H9 (cell line): ENCODE results near the gene PSTPIP1. TPM values are rescaled to one million over a fixed set of nuclear protein-coding genes. Genes with fewer than 3 reads are reported as not detected.

Experiments used
- DNase-seq: peaks from one replicate; pipeline ENCODE4 v3.0.0-alpha.2; 2017
- H2AFZ ChIP-seq: one replicate; pipeline ENCODE4 v1.6.1; 2013; ENCODE audit warnings: mild to moderate bottlenecking, low read length, control low read depth, moderate library complexity
- H2AK5ac ChIP-seq: 2 replicates; pipeline ENCODE4 v1.6.1; 2013; ENCODE audit warnings: low read length, control low read depth, mixed read lengths; ENCODE audit not compliant: insufficient read length
- H2BK120ac ChIP-seq: one replicate; pipeline ENCODE4 v1.6.1; 2013; ENCODE audit warnings: low read depth, mild to moderate bottlenecking, low read length, control low read depth, inconsistent platforms; ENCODE audit not compliant: poor library complexity, severe bottlenecking
- H2BK12ac ChIP-seq: 2 replicates; pipeline ENCODE4 v1.6.1; 2013; ENCODE audit warnings: low read length, control low read depth, mixed read lengths, low read depth; ENCODE audit not compliant: insufficient read length
- H2BK15ac ChIP-seq: 2 replicates; pipeline ENCODE4 v1.6.1; 2013; ENCODE audit warnings: low read depth, low read length, control low read depth
- H2BK20ac ChIP-seq: one replicate; pipeline ENCODE4 v1.6.1; 2013; ENCODE audit warnings: low read depth, mild to moderate bottlenecking, low read length, control low read depth, inconsistent platforms; ENCODE audit not compliant: poor library complexity, severe bottlenecking
- H2BK5ac ChIP-seq: 2 replicates; pipeline ENCODE4 v1.6.1; 2013; ENCODE audit warnings: low read length, control low read depth, mixed read lengths; ENCODE audit not compliant: insufficient read length
- H3K14ac ChIP-seq: 2 replicates; pipeline ENCODE4 v1.6.1; 2013; ENCODE audit warnings: low read length, control low read depth; ENCODE audit not compliant: insufficient read depth
- H3K18ac ChIP-seq: 2 replicates; pipeline ENCODE4 v1.6.1; 2013; ENCODE audit warnings: low read depth, mild to moderate bottlenecking, mixed read lengths, low read length, control low read depth; ENCODE audit not compliant: insufficient read length
- H3K23ac ChIP-seq: 2 replicates; pipeline ENCODE4 v1.6.1; 2013; ENCODE audit warnings: low read length, control low read depth, mixed read lengths, low read depth; ENCODE audit not compliant: insufficient read length
- H3K23me2 ChIP-seq: 2 replicates; pipeline ENCODE4 v1.6.1; 2013; ENCODE audit warnings: low read depth, mild to moderate bottlenecking, mixed read lengths, low read length, control low read depth; ENCODE audit not compliant: insufficient read length, poor library complexity, severe bottlenecking
- H3K27ac ChIP-seq: 2 replicates; pipeline ENCODE4 v1.5.1; 2013; ENCODE audit warnings: low read length, control low read depth, mixed read lengths, low read depth; ENCODE audit not compliant: insufficient read length
- H3K27me3 ChIP-seq: 2 replicates; pipeline ENCODE4 v1.6.1; 2013; ENCODE audit warnings: low read length, control low read depth, inconsistent platforms; ENCODE audit not compliant: insufficient read depth
- H3K4ac ChIP-seq: 2 replicates; pipeline ENCODE4 v1.6.1; 2013; ENCODE audit warnings: low read depth, mild to moderate bottlenecking, control low read depth, inconsistent platforms, low read length, moderate library complexity
- H3K4me1 ChIP-seq: 2 replicates; pipeline ENCODE4 v1.6.1; 2013; ENCODE audit warnings: low read length, control low read depth, inconsistent platforms; ENCODE audit not compliant: insufficient read depth
- H3K4me2 ChIP-seq: 2 replicates; pipeline ENCODE4 v1.6.1; 2013; ENCODE audit warnings: low read length, control low read depth, mixed read lengths; ENCODE audit not compliant: insufficient read length, insufficient read depth
- H3K56ac ChIP-seq: 2 replicates; pipeline ENCODE4 v1.6.1; 2013; ENCODE audit warnings: low read depth, mild to moderate bottlenecking, mixed read lengths, low read length, control low read depth; ENCODE audit not compliant: insufficient read length
- H3K79me1 ChIP-seq: 2 replicates; pipeline ENCODE4 v1.6.1; 2013; ENCODE audit warnings: low read depth, mild to moderate bottlenecking, moderate library complexity, low read length, control low read depth, inconsistent platforms; ENCODE audit not compliant: insufficient read depth, poor library complexity, severe bottlenecking
- H3K79me2 ChIP-seq: 2 replicates; pipeline ENCODE4 v1.6.1; 2013; ENCODE audit warnings: low read length, control low read depth, inconsistent platforms; ENCODE audit not compliant: insufficient read depth
- H3K9ac ChIP-seq: 2 replicates; pipeline ENCODE4 v1.6.1; 2013; ENCODE audit warnings: low read length, control low read depth, mixed read lengths; ENCODE audit not compliant: insufficient read length; ENCODE audit errors: extremely low read depth
- H3K9me3 ChIP-seq: one replicate; pipeline ENCODE4 v1.6.1; 2013; ENCODE audit warnings: low read depth, low read length, inconsistent platforms; ENCODE audit not compliant: control insufficient read depth
- H3T11ph ChIP-seq: one replicate; pipeline ENCODE4 v1.6.1; 2013; ENCODE audit warnings: mild to moderate bottlenecking, low read length, control low read depth, inconsistent platforms
- H4K20me1 ChIP-seq: one replicate; pipeline ENCODE4 v1.6.1; 2013; ENCODE audit not compliant: control insufficient read depth, insufficient read length, insufficient read depth
- H4K5ac ChIP-seq: 2 replicates; pipeline ENCODE4 v1.6.1; 2013; ENCODE audit warnings: low read depth, mild to moderate bottlenecking, mixed read lengths, low read length, control low read depth; ENCODE audit not compliant: insufficient read length
- H4K8ac ChIP-seq: replicated peaks from 2 replicates; pipeline ENCODE4 v1.6.1; 2013; ENCODE audit warnings: low read length, control low read depth, mixed read lengths, low read depth; ENCODE audit not compliant: insufficient read length
- H4K91ac ChIP-seq: 2 replicates; pipeline ENCODE4 v1.6.1; 2013; ENCODE audit warnings: low read depth, mild to moderate bottlenecking, moderate library complexity, mixed read lengths, low read length, control low read depth; ENCODE audit not compliant: insufficient read length
- H3K27ac Mint-ChIP-seq, 3 experiments: 2 replicates in 2 of 3; 3 replicates in 1 of 3; pipeline ENCODE4 v1.8.0; 2020 to 2021; ENCODE audit warnings: mixed read lengths in 3 of 3, mild to moderate bottlenecking in 1 of 3, moderate library complexity in 1 of 3
- H3K27me3 Mint-ChIP-seq: 2 replicates; pipeline ENCODE4 v1.8.0; 2021; ENCODE audit warnings: low read depth, mild to moderate bottlenecking, moderate library complexity, mixed read lengths
- H3K36me3 Mint-ChIP-seq, 3 experiments: 2 replicates in 2 of 3; 3 replicates in 1 of 3; pipeline ENCODE4 v1.8.0; 2020 to 2021; ENCODE audit warnings: low read depth in 3 of 3, mixed read lengths in 3 of 3; ENCODE audit not compliant: insufficient read depth in 1 of 3
- H3K4me1 Mint-ChIP-seq, 2 experiments: 2 replicates each; pipeline ENCODE4 v1.8.0; 2020; ENCODE audit warnings: mixed read lengths in 2 of 2
- H3K4me3 Mint-ChIP-seq, 2 experiments: 2 replicates in 1 of 2; 3 replicates in 1 of 2; pipeline ENCODE4 v1.8.0; 2020 to 2021; ENCODE audit warnings: mild to moderate bottlenecking in 2 of 2, mixed read lengths in 2 of 2, moderate library complexity in 1 of 2
- H3K9me3 Mint-ChIP-seq, 2 experiments: 2 replicates in 1 of 2; 3 replicates in 1 of 2; pipeline ENCODE4 v1.8.0; 2020; ENCODE audit warnings: mild to moderate bottlenecking in 2 of 2, mixed read lengths in 2 of 2, moderate library complexity in 1 of 2
- WGBS: extraction: QIAGEN DNeasy Blood & Tissue Kit; methylation state at CpG from one replicate; pipeline ENCODE4 v1.1.7; 2013; ENCODE audit warnings: missing lambda C conversion rate, low lambda C conversion rate, mixed read lengths; ENCODE audit not compliant: insufficient read length; ENCODE audit errors: extremely low coverage; 5-methylcytosine and 5-hydroxymethylcytosine counted together
- total RNA-seq: library from RNA; stranded (reverse); gene quantifications from 2 replicates; pipeline ENCODE4 v1.2.1, GENCODE V29; 2021
- TF ChIP-seq, protein P1 (sequence below): fragments of 200-600 bp; sonication (generic); conservative IDR thresholded peaks from 3 replicates; pipeline ENCODE4 v1.8.0; 2021; ENCODE audit warnings: antibody characterized with exemption, mild to moderate bottlenecking

PSTPIP1 gene
- total RNA-seq, 1 experiment from 2014 or later: 1.8 TPM

DNA sequence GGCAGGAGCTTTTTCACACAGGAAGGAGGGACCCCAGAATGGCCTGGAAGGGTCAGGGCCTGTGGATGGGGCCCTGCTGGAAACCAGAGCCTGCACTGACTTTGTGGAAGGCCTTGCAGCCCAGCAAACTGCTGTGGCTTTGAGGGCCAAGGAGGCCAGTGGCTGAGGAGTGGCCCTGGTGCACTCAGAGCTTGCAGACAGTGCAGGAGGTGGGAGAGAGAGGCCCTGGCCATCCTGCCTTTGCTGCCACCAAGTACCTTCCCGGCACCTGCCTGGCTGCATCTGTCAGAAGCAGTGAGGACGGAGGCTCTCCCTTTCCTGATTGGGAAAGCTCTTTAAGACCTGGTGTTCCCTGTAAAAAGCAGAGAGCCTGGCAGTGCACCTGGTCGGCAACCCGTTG is 6.4 kb downstream of the PSTPIP1 start:
- TF ChIP-seq, protein P1, sequence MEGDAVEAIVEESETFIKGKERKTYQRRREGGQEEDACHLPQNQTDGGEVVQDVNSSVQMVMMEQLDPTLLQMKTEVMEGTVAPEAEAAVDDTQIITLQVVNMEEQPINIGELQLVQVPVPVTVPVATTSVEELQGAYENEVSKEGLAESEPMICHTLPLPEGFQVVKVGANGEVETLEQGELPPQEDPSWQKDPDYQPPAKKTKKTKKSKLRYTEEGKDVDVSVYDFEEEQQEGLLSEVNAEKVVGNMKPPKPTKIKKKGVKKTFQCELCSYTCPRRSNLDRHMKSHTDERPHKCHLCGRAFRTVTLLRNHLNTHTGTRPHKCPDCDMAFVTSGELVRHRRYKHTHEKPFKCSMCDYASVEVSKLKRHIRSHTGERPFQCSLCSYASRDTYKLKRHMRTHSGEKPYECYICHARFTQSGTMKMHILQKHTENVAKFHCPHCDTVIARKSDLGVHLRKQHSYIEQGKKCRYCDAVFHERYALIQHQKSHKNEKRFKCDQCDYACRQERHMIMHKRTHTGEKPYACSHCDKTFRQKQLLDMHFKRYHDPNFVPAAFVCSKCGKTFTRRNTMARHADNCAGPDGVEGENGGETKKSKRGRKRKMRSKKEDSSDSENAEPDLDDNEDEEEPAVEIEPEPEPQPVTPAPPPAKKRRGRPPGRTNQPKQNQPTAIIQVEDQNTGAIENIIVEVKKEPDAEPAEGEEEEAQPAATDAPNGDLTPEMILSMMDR: no peak
- H4K8ac ChIP-seq: no peak overlapping the region
- H3K4me1 ChIP-seq: no peaks in the 10 kb centered on the region
- DNase-seq: no peak
- no peak overlapping the region for H2BK12ac ChIP-seq
- no peaks in the 10 kb centered on the region for H3K79me1 ChIP-seq
- no peaks in the 10 kb centered on the region for H4K20me1 ChIP-seq
- H2AFZ ChIP-seq: no peak overlapping the region
- H3K27me3 ChIP-seq: no peaks in the 10 kb centered on the region
- H2AK5ac ChIP-seq: no peak overlapping the region
- H3K4me3 Mint-ChIP-seq: no peak overlapping the region
- no peak overlapping the region for H3K14ac ChIP-seq
- no peaks in the 10 kb centered on the region for H3K36me3 Mint-ChIP-seq
- H2BK20ac ChIP-seq: no peak overlapping the region
- no peaks in the 10 kb centered on the region for H3K79me2 ChIP-seq
- H3K4me2 ChIP-seq: no peak overlapping the region
- no peak overlapping the region for H3K27ac Mint-ChIP-seq
- no CpG with 5 or more reads among the region's 4 CpGs for WGBS
- H3K18ac ChIP-seq: no peak overlapping the region
- peaks cover 2% of the 10 kb centered on the region for H3K27me3 Mint-ChIP-seq
- H2BK5ac ChIP-seq: no peak overlapping the region
- H4K91ac ChIP-seq: no peak overlapping the region
- H2BK15ac ChIP-seq: no peak overlapping the region
- no peaks in the 10 kb centered on the region for H3K23me2 ChIP-seq
- no peak overlapping the region for H2BK120ac ChIP-seq
- no peaks in the 10 kb centered on the region for H3K9me3 Mint-ChIP-seq
- H3K23ac ChIP-seq: no peak overlapping the region
- no peaks in the 10 kb centered on the region for H3K9me3 ChIP-seq
- H3K4me1 Mint-ChIP-seq: no peaks in the 10 kb centered on the region
- no peak overlapping the region for H4K5ac ChIP-seq
- H3K56ac ChIP-seq: no peak overlapping the region
- no peak overlapping the region for H3K9ac ChIP-seq
- no peak overlapping the region for H3K4ac ChIP-seq
- no peak overlapping the region for H3T11ph ChIP-seq
- H3K27ac ChIP-seq: no peak overlapping the region
